KOPT-K1 (cell line): ENCODE results near the gene NR3C2.

ENCODE experiments used
- H3K27ac ChIP-seq: fragments of 200-600 bp; sonication (generic); 2 replicates; pipeline ENCODE4 v1.5.1; 2016; ENCODE audit warnings: antibody characterized with exemption, mild to moderate bottlenecking, low read depth, low read length; ENCODE audit not compliant: poor library complexity, severe bottlenecking
- H3K36me3 ChIP-seq: fragments of 200-600 bp; sonication (generic); 2 replicates; pipeline ENCODE4 v1.5.1; 2017; ENCODE audit warnings: antibody characterized with exemption, mild to moderate bottlenecking, low read length, moderate library complexity; ENCODE audit not compliant: insufficient read depth
- H3K9me3 ChIP-seq: fragments of 200-600 bp; sonication (generic); 2 replicates; pipeline ENCODE4 v1.5.1; 2017; ENCODE audit warnings: antibody characterized with exemption, low read length, mild to moderate bottlenecking; ENCODE audit not compliant: insufficient read depth, poor library complexity, severe bottlenecking

NR3C2 gene

GRCh38 chr4:148441986-148442831, at the start of gene NR3C2:
NR3C2 (minus strand) TSS chr4:148442414.
- no peak within 1 kb of the TSS for H3K27ac ChIP-seq
- H3K36me3 ChIP-seq: no peaks in the 10 kb centered on the region
- no peaks in the 10 kb centered on the region for H3K9me3 ChIP-seq

GRCh38 chr4:148487181-148487580, 45.0 kb upstream of the NR3C2 start:
- H3K36me3 ChIP-seq: no peaks in the 10 kb centered on the region
- H3K27ac ChIP-seq: no peak overlapping the region
- no peaks in the 10 kb centered on the region for H3K9me3 ChIP-seq

DNA sequence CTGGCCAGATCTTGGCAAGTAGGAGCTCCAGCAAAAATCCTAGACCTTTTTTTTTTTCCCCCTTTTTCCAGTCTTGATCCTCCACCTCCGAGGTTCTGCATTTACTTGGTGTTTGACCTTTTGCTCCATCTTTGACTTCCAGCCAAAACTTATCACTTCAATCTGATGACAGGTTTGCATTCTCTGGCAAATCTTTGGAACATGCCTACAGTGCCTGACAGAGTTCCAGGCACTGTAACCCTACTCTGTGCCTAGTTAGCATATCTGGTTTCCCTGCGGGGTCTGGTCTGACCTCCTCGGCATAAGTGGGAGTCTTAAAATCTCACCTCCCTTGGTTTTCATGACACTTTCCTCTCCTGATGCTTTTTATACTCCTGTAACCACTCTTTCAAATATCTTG, 39.4 kb upstream of the NR3C2 start:
- Histone ChIP-seq H3K36me3 (no peaks in the 10 kb centered on the region), H3K9me3 (no peaks in the 10 kb centered on the region), H3K27ac (no peak overlapping the region)

- Histone ChIP-seq H3K27ac (no peak overlapping the region), H3K9me3 (no peaks in the 10 kb centered on the region)
Observed at GRCh38 chr4:148477276-148477675, 35.1 kb upstream of the NR3C2 start.

GRCh38 chr4:148469938-148470337, 27.7 kb upstream of the NR3C2 start:
- Histone ChIP-seq H3K9me3 (no peaks in the 10 kb centered on the region), H3K36me3 (no peaks in the 10 kb centered on the region), H3K27ac (no peak overlapping the region)

More at GRCh38 chr4:148477276-148477675, 35.1 kb upstream of the NR3C2 start:
- H3K36me3 ChIP-seq: no peaks in the 10 kb centered on the region

DNA sequence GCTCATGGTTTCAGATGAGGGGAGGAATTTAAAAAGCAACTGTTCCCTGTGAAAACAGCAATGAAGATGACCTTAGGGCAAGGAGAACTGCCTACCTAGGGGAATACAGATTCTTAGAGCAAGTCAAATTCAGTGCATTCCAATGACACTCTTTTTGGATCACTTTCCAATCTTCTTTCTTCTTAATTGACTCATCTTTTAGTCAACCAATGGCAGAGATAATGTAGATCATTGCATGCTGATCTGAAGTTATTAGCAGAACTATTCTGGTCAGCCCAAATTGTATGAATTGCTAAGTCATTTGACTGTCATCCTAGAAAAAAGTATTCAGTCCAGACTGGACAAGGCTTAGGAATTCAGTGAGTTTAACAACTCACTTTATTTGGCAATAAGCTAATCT, 12.6 kb upstream of the NR3C2 start:
- no peak overlapping the region for H3K27ac ChIP-seq
- H3K36me3 ChIP-seq: no peaks in the 10 kb centered on the region
- H3K9me3 ChIP-seq: no peaks in the 10 kb centered on the region

GRCh38 chr4:148453833-148454232, 11.6 kb upstream of the NR3C2 start:
- Histone ChIP-seq H3K27ac (no peak overlapping the region), H3K36me3 (no peaks in the 10 kb centered on the region), H3K9me3 (no peaks in the 10 kb centered on the region)

DNA sequence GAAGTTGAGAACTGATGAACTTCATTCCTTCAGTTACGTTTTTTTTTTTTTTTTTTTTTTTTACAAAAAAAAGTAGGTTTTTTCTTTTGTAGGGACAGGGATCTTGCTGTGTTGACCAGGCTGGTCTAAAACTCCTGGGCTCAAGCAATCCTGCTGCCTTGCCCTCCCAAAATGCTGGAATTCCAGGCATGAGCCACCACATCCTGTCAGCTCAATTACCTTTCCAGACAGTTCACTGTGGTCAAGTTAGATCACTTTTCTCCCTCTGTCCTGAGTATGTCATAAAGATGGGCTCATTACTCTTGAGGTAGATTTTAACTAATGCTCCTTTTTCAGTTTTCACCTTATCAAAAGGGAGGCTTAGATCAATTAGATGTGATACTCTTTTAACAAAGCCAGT, 10.8 kb upstream of the NR3C2 start:
- no peaks in the 10 kb centered on the region for H3K9me3 ChIP-seq
- H3K36me3 ChIP-seq: no peaks in the 10 kb centered on the region
- H3K27ac ChIP-seq: no peak overlapping the region

DNA sequence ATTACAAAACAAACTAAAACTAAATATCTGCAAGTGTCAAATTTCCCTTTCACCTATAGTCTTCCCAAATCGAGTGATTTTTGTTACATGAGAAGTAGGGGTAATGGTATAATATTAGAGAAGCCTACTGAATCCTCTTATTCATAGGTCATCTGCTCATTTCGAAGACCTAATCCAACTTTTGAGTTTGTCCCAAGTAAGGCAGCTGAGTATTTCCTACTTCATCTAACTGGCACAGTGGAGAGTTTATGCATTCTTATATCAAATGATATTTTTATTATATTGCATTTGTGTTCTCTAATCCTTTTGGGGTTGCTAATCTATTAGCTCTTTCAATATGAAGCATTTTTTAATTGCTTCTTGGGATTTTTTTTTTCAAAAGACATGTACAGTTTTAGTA, 7.7 kb upstream of the NR3C2 start:
- Histone ChIP-seq H3K36me3 (no peaks in the 10 kb centered on the region), H3K9me3 (no peaks in the 10 kb centered on the region), H3K27ac (no peak overlapping the region)

GRCh38 chr4:148448141-148448540, 5.9 kb upstream of the NR3C2 start:
- H3K9me3 ChIP-seq: no peaks in the 10 kb centered on the region
- H3K27ac ChIP-seq: no peak overlapping the region
- H3K36me3 ChIP-seq: no peaks in the 10 kb centered on the region

- Histone ChIP-seq H3K27ac (no peak overlapping the region), H3K9me3 (no peaks in the 10 kb centered on the region), H3K36me3 (no peaks in the 10 kb centered on the region)
Observed at GRCh38 chr4:148447681-148448080, 5.5 kb upstream of the NR3C2 start.

DNA sequence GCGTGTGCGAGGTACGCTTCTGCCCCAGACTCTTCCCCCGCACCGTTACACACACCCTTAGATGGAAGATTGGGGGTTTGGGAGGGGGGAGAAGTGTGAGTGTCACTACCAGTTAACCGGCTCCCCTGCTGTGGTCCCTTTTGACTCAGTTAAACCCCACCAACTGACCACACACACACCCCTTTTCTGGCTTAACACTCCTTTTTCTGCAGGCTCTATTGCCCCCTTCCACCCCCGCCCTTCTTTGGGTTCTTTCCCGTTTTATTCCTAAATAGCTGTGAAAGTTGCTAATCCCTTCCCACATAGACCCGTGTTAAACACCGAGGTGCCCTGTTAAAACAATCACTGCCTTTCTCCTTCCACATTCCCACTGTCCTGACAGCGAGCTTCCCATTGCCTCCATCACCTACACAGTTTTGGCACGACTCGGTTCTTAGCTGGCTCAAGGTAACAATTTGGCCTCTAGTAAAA, 3.7 kb upstream of the NR3C2 start:
- H3K9me3 ChIP-seq: no peaks in the 10 kb centered on the region
- no peak overlapping the region for H3K27ac ChIP-seq
- H3K36me3 ChIP-seq: no peaks in the 10 kb centered on the region

- Histone ChIP-seq H3K9me3 (no peaks in the 10 kb centered on the region), H3K36me3 (no peaks in the 10 kb centered on the region), H3K27ac (no peak overlapping the region)
Observed at GRCh38 chr4:148445071-148445859, 3.1 kb upstream of the NR3C2 start.

DNA sequence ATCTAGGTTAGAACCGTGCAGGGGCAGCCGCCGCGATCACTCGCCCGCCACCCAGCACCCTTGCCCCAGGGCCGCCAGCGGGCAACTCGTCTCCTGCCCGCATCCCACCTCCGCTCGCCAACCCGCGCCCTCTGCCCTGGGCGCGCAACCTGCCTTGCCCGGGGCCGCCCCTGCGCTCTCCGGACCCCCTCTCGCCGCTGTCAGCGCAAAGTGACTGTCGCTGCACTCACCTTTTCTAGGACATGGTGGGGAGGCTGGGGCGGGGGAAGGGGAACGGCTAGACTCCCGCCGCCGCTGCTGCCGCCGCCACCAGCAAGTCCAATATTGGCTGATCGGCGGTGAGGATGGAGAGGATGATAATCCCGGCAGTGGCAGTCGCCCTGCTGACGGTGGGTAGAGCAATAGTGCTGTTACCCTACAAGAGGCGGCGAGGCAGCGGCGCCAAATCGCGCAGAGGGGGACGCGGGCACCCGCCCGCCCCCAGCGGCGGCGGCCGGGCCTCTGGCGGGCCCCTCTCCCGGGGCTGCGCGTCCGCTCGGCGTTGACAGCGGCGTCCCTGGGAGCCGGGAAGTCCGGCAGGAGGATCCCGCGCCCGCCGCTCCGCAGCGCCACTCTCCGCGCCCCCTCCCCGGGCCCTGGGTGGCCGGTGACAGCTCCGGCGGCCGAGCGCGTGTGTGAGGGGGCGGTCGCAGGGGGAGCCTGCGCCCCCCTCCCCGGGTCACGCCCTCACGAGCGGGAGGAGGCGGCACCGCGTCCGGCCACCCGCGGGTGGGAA, 2.3 kb upstream of the NR3C2 start:
- Histone ChIP-seq H3K9me3 (no peaks in the 10 kb centered on the region), H3K27ac (no peak overlapping the region), H3K36me3 (no peaks in the 10 kb centered on the region)
